Esophagus muscularis mucosa (tissue), 4 donors: ENCODE results near the gene KIF26B.

Source experiments
- CTCF ChIP-seq, 3 experiments: fragments of 200-600 bp in 2 of 3; fragments of 450-650 bp in 1 of 3; sonication (generic) in 2 of 3; IDR thresholded peaks; one replicate each; pipeline ENCODE4 v1.5.1; 2017 to 2019; ENCODE audit warnings: antibody characterized with exemption in 3 of 3, mild to moderate bottlenecking in 2 of 3, moderate library complexity in 1 of 3
- EP300 ChIP-seq: sonication (generic); formaldehyde crosslinking; IDR thresholded peaks from one replicate; pipeline ENCODE4 v1.6.1; 2017; ENCODE audit warnings: antibody characterized with exemption
- POLR2AphosphoS5 ChIP-seq, 2 donors: sonication (generic); formaldehyde crosslinking; IDR thresholded peaks; one replicate each; pipeline ENCODE4 v1.6.1; 2017; ENCODE audit warnings: antibody characterized with exemption in 2 of 2

GRCh38 chr1:245378311-245378722 is 223.5 kb downstream of the KIF26B start:
- TF ChIP-seq POLR2AphosphoS5 (IDR thresholded peaks at IDR 0.05) (no peak), CTCF (IDR thresholded peaks at IDR 0.05) (no peak), EP300 (no peak)
